Hepatocyte (in vitro differentiated cells): ENCODE measurements around the gene GABRB2. TPM values are rescaled to one million over a fixed set of nuclear protein-coding genes. Genes with fewer than 3 reads are reported as not detected.

Experiments
- DNase-seq: peaks from one replicate; pipeline ENCODE4 v3.0.0-alpha.2; 2016; ENCODE audit warnings: low spot score
- H2AFZ ChIP-seq: fragments of 200-600 bp; sonication (generic); 2 replicates; pipeline ENCODE4 v1.6.0; 2016; ENCODE audit warnings: antibody characterized with exemption, mild to moderate bottlenecking
- H3K27ac ChIP-seq: fragments of 200-600 bp; sonication (generic); 2 replicates; pipeline ENCODE4 v1.5.1; 2016; ENCODE audit warnings: mild to moderate bottlenecking
- H3K27me3 ChIP-seq: fragments of 200-600 bp; sonication (generic); 2 replicates; pipeline ENCODE4 v1.6.1; 2016
- H3K36me3 ChIP-seq: fragments of 200-600 bp; sonication (generic); replicated peaks from 2 replicates; pipeline ENCODE4 v1.5.1; 2016; ENCODE audit warnings: low read depth; ENCODE audit not compliant: insufficient read depth
- H3K4me1 ChIP-seq: fragments of 200-600 bp; sonication (generic); 2 replicates; pipeline ENCODE4 v1.5.1; 2016; ENCODE audit warnings: mild to moderate bottlenecking, moderate library complexity; ENCODE audit not compliant: insufficient read depth
- H3K4me2 ChIP-seq: fragments of 200-600 bp; sonication (generic); 2 replicates; pipeline ENCODE4 v1.6.0; 2016
- H3K4me3 ChIP-seq: fragments of 200-600 bp; sonication (generic); 2 replicates; pipeline ENCODE4 v1.5.1; 2016; ENCODE audit warnings: mild to moderate bottlenecking
- H3K79me2 ChIP-seq: fragments of 200-600 bp; sonication (generic); 2 replicates; pipeline ENCODE4 v1.6.0; 2017; ENCODE audit warnings: mild to moderate bottlenecking
- H3K9me2 ChIP-seq: fragments of 200-600 bp; sonication (generic); replicated peaks from 2 replicates; pipeline ENCODE4 v1.6.0; 2017; ENCODE audit warnings: mild to moderate bottlenecking; ENCODE audit not compliant: insufficient read depth
- H3K9me3 ChIP-seq: fragments of 200-600 bp; sonication (generic); 2 replicates; pipeline ENCODE4 v1.5.1; 2016; ENCODE audit warnings: low read depth, mild to moderate bottlenecking
- H4K20me1 ChIP-seq: fragments of 200-600 bp; sonication (generic); 2 replicates; pipeline ENCODE4 v1.6.0; 2016; ENCODE audit warnings: mild to moderate bottlenecking; ENCODE audit not compliant: insufficient read depth, poor library complexity, severe bottlenecking
- CTCF ChIP-seq: fragments of 200-600 bp; sonication (generic); IDR thresholded peaks from 2 replicates; pipeline ENCODE4 v1.5.1; 2016; ENCODE audit warnings: antibody characterized with exemption, mild to moderate bottlenecking; ENCODE audit not compliant: poor library complexity
- EZH2 ChIP-seq: fragments of 200-600 bp; sonication (generic); IDR thresholded peaks from 2 replicates; pipeline ENCODE4 v1.6.1; 2016; ENCODE audit warnings: antibody characterized with exemption, mild to moderate bottlenecking, borderline replicate concordance
- EZH2phosphoT487 ChIP-seq: fragments of 200-600 bp; sonication (generic); IDR thresholded peaks from one replicate; pipeline ENCODE4 v1.6.1; 2018; ENCODE audit warnings: antibody characterized with exemption, mild to moderate bottlenecking, low read depth, moderate library complexity; ENCODE audit not compliant: unreplicated experiment, severe bottlenecking
- WGBS: methylation state at CpG from one replicate; pipeline ENCODE4 v1.1.6; 2016; ENCODE audit warnings: low lambda C conversion rate; ENCODE audit errors: missing lambda C conversion rate; 5-methylcytosine and 5-hydroxymethylcytosine counted together
- polyA plus RNA-seq: library from polyadenylated mRNA; unstranded; fragments of >200 nt; fragmentation: Nextera tagmentation; extraction: Ambion mirVana; gene quantifications from 2 replicates; pipeline ENCODE4 v1.2.1, GENCODE V29; 2016
- total RNA-seq: library from RNA; depleted of rRNA; stranded (reverse); fragments of >200 nt; gene quantifications from 2 replicates; pipeline ENCODE4 v1.2.3, GENCODE V29; 2014

Gene GABRB2
- total RNA-seq, result 0.08 and 0.53 TPM in 2 replicates
- 0.16 TPM in 1 of 2 replicates, not detected in the other for polyA plus RNA-seq

GRCh38 chr5:161546470-161547301, at the start of gene GABRB2:
TSS of gene GABRB2 (minus strand) at chr5:161546725. CDS start at chr5:161546643, 82 bp downstream.
- Histone ChIP-seq H3K9me2 (no peaks in the 10 kb centered on the region), H3K27me3 (peaks cover 55% of the 10 kb centered on the region), H3K27ac (no peak within 1 kb of the TSS), H2AFZ (peak within 1 kb of the TSS; percentile 51), H3K79me2 (no peaks in the 10 kb centered on the region), H3K9me3 (no peaks in the 10 kb centered on the region), H3K4me3 (peak within 1 kb of the TSS; percentile 42), H3K4me2 (peak within 1 kb of the TSS; percentile 86), H3K4me1 (peaks cover 12% of the 10 kb centered on the region), H4K20me1 (no peaks in the 10 kb centered on the region), H3K36me3 (no peaks in the 10 kb centered on the region)
- TF ChIP-seq CTCF (no peak), EZH2 (peak; percentile 23)
- DNase-seq, result peak; percentile 74
- 1% methylated on average over 29 of the region's 31 CpGs for WGBS

GRCh38 chr5:161585798-161586197, 39.3 kb upstream of the GABRB2 start:
- no peak for DNase-seq
- WGBS, result 55% methylated on average over 1 of the region's 1 CpG
- no peaks in the 10 kb centered on the region for H3K9me2 ChIP-seq
- TF ChIP-seq EZH2 (no peak), CTCF (no peak), EZH2phosphoT487 (no peak)
- no peaks in the 10 kb centered on the region for H3K27me3 ChIP-seq
- no peak overlapping the region for H3K27ac ChIP-seq
- no peak overlapping the region for H2AFZ ChIP-seq
- H3K79me2 ChIP-seq, result no peaks in the 10 kb centered on the region
- H3K36me3 ChIP-seq, result no peaks in the 10 kb centered on the region
- H3K9me3 ChIP-seq, result no peaks in the 10 kb centered on the region
- H3K4me2 ChIP-seq, result no peak overlapping the region
- no peak overlapping the region for H3K4me3 ChIP-seq
- H3K4me1 ChIP-seq, result no peaks in the 10 kb centered on the region
- H4K20me1 ChIP-seq, result no peaks in the 10 kb centered on the region

GRCh38 chr5:161580621-161581020, 34.1 kb upstream of the GABRB2 start:
- no peak for DNase-seq

More at GRCh38 chr5:161580621-161581020, 34.1 kb upstream of the GABRB2 start:
- H3K4me1 ChIP-seq, result no peaks in the 10 kb centered on the region
- H3K4me3 ChIP-seq, result no peak overlapping the region
- H3K9me3 ChIP-seq, result no peaks in the 10 kb centered on the region
- 91% methylated on average over 5 of the region's 5 CpGs for WGBS
- H3K27me3 ChIP-seq, result no peaks in the 10 kb centered on the region
- no peak overlapping the region for H2AFZ ChIP-seq
- H3K9me2 ChIP-seq, result no peaks in the 10 kb centered on the region
- H3K4me2 ChIP-seq, result no peak overlapping the region
- H3K36me3 ChIP-seq, result no peaks in the 10 kb centered on the region
- no peaks in the 10 kb centered on the region for H4K20me1 ChIP-seq
- no peak overlapping the region for H3K27ac ChIP-seq
- no peak for TF ChIP-seq EZH2
- no peak for TF ChIP-seq EZH2phosphoT487
- no peak for TF ChIP-seq CTCF
- H3K79me2 ChIP-seq, result no peaks in the 10 kb centered on the region
